SK-N-MC (cell line): ENCODE data around the gene MMP1.

Experiments
- EZH2 ChIP-seq: fragments of 200-600 bp; sonication (generic); IDR thresholded peaks from one replicate; pipeline ENCODE4 v1.6.1; 2017; ENCODE audit warnings: antibody characterized with exemption
- FOXP2 ChIP-seq: optimal IDR thresholded peaks from 2 replicates; pipeline ENCODE3; 2011; ENCODE audit warnings: mild to moderate bottlenecking, moderate library complexity; ENCODE audit not compliant: insufficient read depth; ENCODE audit errors: extremely low read length, control extremely low read depth
- POLR2AphosphoS5 ChIP-seq: IDR thresholded peaks from 2 replicates; pipeline ENCODE4 v1.6.1; 2012; ENCODE audit warnings: mild to moderate bottlenecking, low read depth, low read length, borderline replicate concordance

DNA sequence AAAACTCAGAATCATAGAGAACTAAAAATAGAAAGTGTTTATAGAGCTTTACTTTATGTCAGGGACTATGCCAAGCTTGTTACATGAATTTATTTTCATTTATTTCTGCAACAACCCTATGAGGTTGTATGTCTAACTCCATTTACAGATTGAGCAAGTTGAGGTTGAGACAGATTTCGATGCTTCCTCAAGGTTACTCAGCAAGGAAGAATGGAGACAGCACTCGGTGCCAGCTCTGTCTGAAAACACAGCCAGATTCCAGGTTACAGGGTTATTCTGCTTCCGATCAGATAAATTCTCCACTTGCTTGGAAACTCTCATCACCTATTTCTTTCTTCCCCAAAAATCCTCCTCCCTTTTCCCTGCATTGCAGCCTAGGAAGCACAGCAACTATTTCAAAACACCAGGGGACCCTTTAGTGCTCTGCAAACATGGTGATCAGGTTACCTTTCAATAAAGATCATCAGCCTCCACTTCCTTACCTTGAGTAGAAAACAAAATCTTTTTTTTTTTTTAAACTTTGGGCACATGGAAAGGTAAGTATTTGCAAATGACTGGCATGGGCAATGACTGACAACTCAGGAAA, 38.4 kb upstream of the MMP1 start:
- no peak for TF ChIP-seq EZH2
- no peak for TF ChIP-seq POLR2AphosphoS5
- TF ChIP-seq FOXP2: no peak
